HT-29 (cell line): ENCODE results near the gene ARL17B. TPM values are rescaled to one million over a fixed set of nuclear protein-coding genes. Genes with fewer than 3 reads are reported as not detected.
"Not testable (repeated sequence)": the region's sequence is repeated elsewhere in the genome, so short reads cannot be mapped to it uniquely, and the experiment has no call there.

ENCODE experiments used
- DNase-seq: peaks from one replicate; pipeline ENCODE4 v3.0.0-alpha.2; 2015; ENCODE audit warnings: low spot score
- small RNA-seq: library from RNA; depleted of rRNA; stranded (forward); fragments of <200 nt; gene quantifications from one replicate; pipeline ENCODE3, GENCODE V24; 2014
- total RNA-seq: library from RNA; depleted of rRNA; stranded (reverse); fragments of >200 nt; shearing (Covaris generic); gene quantifications from 2 replicates; pipeline ENCODE4 v1.2.3, GENCODE V29; 2014; rRNA removed

The ARL17B gene
- total RNA-seq, 1 experiment from 2014 or later, result 4.6 TPM

- not testable (repeated sequence) for DNase-seq
These were observed 108.8 kb downstream of the ARL17B start for GRCh38 chr17:46252804-46253203.

GRCh38 chr17:46249153-46249552 lies 112.4 kb downstream of the ARL17B start:
- not testable (repeated sequence) for DNase-seq

GRCh38 chr17:46244949-46245768 lies 116.4 kb downstream of the ARL17B start:
- DNase-seq, result not testable (repeated sequence)

- DNase-seq, result not testable (repeated sequence)
These were observed 117.1 kb downstream of the ARL17B start for GRCh38 chr17:46244339-46244913.

GRCh38 chr17:46243928-46244327 lies 117.6 kb downstream of the ARL17B start:
- DNase-seq, result not testable (repeated sequence)

GRCh38 chr17:46243505-46243904 lies 118.1 kb downstream of the ARL17B start:
- DNase-seq, result not testable (repeated sequence)

GRCh38 chr17:46231359-46231758 lies 130.2 kb downstream of the ARL17B start:
- not testable (repeated sequence) for DNase-seq

- DNase-seq, result peak; percentile 98
These were observed 136.2 kb downstream of the ARL17B start for GRCh38 chr17:46225274-46225794.

GRCh38 chr17:46224864-46225263 lies 136.7 kb downstream of the ARL17B start:
- not testable (repeated sequence) for DNase-seq

Small RNAs within 50 kb of the gene (small RNA-seq; reads per million reads assigned to genes)
- gene RN7SL656P, result not detected

Other genes with a start within 250 kb of the ARL17B start
- 32.4 and 37.4 TPM in 2 replicates for gene KANSL1, start 168.3 kb downstream of the ARL17B start, total RNA-seq
- 2.7 and 3.1 TPM in 2 replicates for gene LRRC37A, start 66.6 kb downstream of the ARL17B start, total RNA-seq
- 3.7 and 4.9 TPM in 2 replicates for gene LRRC37A2, start 150.7 kb upstream of the ARL17B start, total RNA-seq
- gene ARL17A, start 217.9 kb upstream of the ARL17B start, total RNA-seq, result 15.5 and 17.3 TPM in 2 replicates
- 14.7 and 15.5 TPM in 2 replicates for gene NSF, start 228.9 kb upstream of the ARL17B start, total RNA-seq